ENCODE data around the gene WNT1.

DNA sequence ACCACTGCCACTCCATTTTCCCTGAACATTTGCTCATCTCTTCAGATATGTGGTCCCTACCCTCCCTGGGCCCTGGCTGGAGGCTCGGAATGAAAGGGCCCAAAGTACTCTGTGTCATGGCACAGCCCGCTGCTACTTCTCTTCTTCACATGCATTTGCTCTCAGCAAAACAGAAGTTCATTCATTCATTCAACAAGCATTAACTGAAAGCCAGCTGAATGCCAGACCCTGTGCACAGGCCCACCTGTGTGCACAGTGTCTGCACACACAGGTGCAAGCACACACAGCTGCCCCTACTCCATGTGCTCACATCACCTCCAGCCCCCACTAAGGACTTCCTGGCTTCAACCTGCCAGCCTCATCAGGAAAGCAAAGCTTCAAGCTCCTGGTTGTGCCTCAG, 7.8 kb downstream of the WNT1 start:
- TF ChIP-seq, protein P1, sequence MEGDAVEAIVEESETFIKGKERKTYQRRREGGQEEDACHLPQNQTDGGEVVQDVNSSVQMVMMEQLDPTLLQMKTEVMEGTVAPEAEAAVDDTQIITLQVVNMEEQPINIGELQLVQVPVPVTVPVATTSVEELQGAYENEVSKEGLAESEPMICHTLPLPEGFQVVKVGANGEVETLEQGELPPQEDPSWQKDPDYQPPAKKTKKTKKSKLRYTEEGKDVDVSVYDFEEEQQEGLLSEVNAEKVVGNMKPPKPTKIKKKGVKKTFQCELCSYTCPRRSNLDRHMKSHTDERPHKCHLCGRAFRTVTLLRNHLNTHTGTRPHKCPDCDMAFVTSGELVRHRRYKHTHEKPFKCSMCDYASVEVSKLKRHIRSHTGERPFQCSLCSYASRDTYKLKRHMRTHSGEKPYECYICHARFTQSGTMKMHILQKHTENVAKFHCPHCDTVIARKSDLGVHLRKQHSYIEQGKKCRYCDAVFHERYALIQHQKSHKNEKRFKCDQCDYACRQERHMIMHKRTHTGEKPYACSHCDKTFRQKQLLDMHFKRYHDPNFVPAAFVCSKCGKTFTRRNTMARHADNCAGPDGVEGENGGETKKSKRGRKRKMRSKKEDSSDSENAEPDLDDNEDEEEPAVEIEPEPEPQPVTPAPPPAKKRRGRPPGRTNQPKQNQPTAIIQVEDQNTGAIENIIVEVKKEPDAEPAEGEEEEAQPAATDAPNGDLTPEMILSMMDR (IDR thresholded peaks at IDR 0.05), result no peak
- no peak for TF ChIP-seq POLR2A (IDR thresholded peaks at IDR 0.05)
